Mammary epithelial cell (primary cell): ENCODE results near the gene TMEM184A.

Experiments
- CTCF ChIP-seq, 2 donors: IDR thresholded peaks in 1 of 2; conservative IDR thresholded peaks in 1 of 2; 2 replicates each; pipeline ENCODE4 v1.5.1; 2011 to 2012; ENCODE audit warnings: inconsistent platforms in 2 of 2, low read length in 2 of 2, mild to moderate bottlenecking in 2 of 2, control low read depth in 1 of 2, low read depth in 1 of 2; ENCODE audit not compliant: insufficient read depth in 1 of 2; ENCODE audit errors: extremely low read depth in 1 of 2
- EZH2 ChIP-seq: IDR thresholded peaks from 2 replicates; pipeline ENCODE4 v1.6.1; 2012; ENCODE audit warnings: low read length, inconsistent platforms, borderline replicate concordance

- TF ChIP-seq CTCF (conservative IDR thresholded peaks at IDR 0.05 in 1 of 2, IDR thresholded peaks at IDR 0.05 in 1 of 2; ENCODE audit: extremely low read depth in 1 of 2, insufficient read depth in 1 of 2, low read depth in 1 of 2, low read length in 2 of 2) (no peak), EZH2 (no peak)
Measured at GRCh38 chr7:1561036-1561940, 5.3 kb upstream of the TMEM184A start.
